ENCODE measurements around the gene PRR20G.

The PRR20G gene

GRCh38 chr3:127255516-127255915 lies 32.3 kb downstream of the PRR20G start:
- no peaks in the 10 kb centered on the region for H3K9me3 ChIP-seq (ENCODE audit: control insufficient read depth in 2 of 2, low read length in 2 of 2)
- H3K4me3 ChIP-seq (ENCODE audit: low read length in 2 of 2): no peak overlapping the region
- H3K27me3 ChIP-seq (ENCODE audit: control insufficient read depth in 1 of 2, insufficient read depth in 2 of 2, low read length in 2 of 2): peaks cover 0 to 3% of the 10 kb centered on the region in 2 donors
- no peak overlapping the region for H3K9ac ChIP-seq (ENCODE audit: low read length in 2 of 2)
- H3K27ac ChIP-seq (ENCODE audit: low read length): no peak overlapping the region
- no peaks in the 10 kb centered on the region for H3K4me1 ChIP-seq (ENCODE audit: control insufficient read depth, insufficient read depth, low read length)
- H3K36me3 ChIP-seq (ENCODE audit: control insufficient read depth in 2 of 2, insufficient read depth in 2 of 2, low read length in 2 of 2): no peaks in the 10 kb centered on the region

DNA sequence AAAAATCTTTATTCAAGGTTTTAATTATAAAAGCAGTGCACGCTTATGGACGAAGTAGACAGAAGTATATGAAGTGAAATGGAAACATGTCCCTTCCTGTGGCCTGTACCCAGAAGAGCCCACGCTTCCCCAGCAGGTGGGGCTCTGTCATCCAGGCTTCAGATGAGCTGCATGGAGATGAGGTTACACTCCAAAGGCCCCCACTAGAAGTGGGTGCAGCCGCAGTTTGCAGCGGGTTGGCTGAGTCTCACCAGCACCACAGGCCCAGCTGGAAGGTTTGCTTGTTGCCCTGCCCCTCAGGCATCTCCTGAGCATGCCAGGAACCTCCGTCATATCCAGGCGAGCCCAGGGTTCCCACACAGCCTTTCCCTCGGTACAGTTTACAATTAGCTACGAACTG lies 33.1 kb downstream of the PRR20G start:
- H3K9me3 ChIP-seq (ENCODE audit: control insufficient read depth in 2 of 2, low read length in 2 of 2): no peaks in the 10 kb centered on the region

DNA sequence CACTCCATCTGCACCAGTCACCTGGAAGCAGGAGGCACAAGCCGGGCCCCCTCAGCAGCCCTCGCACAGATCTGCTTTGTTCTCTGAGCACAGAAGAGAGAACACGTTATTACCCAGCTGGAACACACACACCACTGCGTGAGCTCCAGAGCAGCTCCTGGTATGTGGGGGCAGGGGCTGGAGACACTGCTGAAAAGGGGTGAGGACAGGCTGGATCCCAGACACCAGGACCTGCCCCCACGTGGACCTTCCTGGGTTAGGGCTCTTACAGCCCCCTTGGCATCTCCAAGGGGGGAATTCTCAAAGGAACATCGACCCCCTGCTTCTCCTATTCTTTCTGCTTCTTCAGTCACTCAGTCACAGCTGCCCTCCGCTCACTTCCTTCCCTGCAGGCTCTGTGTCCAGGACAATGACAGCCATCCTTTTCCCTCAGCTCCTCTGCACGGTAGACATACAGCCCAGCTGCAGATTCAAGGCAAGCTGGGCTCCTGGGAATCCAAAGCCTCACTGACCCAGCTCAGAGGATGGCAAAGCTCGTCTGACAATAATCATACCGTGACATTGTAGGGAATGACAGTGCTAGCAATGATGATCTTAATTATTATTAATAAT lies 33.7 kb downstream of the PRR20G start:
- Histone ChIP-seq H3K4me1 (ENCODE audit: control insufficient read depth, insufficient read depth, low read length) (no peaks in the 10 kb centered on the region), H3K4me3 (ENCODE audit: low read length in 2 of 2) (no peak overlapping the region), H3K9me3 (ENCODE audit: control insufficient read depth in 2 of 2, low read length in 2 of 2) (no peaks in the 10 kb centered on the region), H3K27ac (ENCODE audit: low read length) (no peak overlapping the region), H3K27me3 (ENCODE audit: control insufficient read depth in 1 of 2, insufficient read depth in 2 of 2, low read length in 2 of 2) (peaks cover 0 to 3% of the 10 kb centered on the region in 2 donors), H3K9ac (ENCODE audit: low read length in 2 of 2) (no peak overlapping the region), H3K36me3 (ENCODE audit: control insufficient read depth in 2 of 2, insufficient read depth in 2 of 2, low read length in 2 of 2) (no peaks in the 10 kb centered on the region)

More for the DNA sequence above, 33.1 kb downstream of the PRR20G start:
- no peaks in the 10 kb centered on the region for H3K4me1 ChIP-seq (ENCODE audit: control insufficient read depth, insufficient read depth, low read length)
- no peak overlapping the region for H3K9ac ChIP-seq (ENCODE audit: low read length in 2 of 2)
- no peak overlapping the region for H3K4me3 ChIP-seq (ENCODE audit: low read length in 2 of 2)
- H3K27me3 ChIP-seq (ENCODE audit: control insufficient read depth in 1 of 2, insufficient read depth in 2 of 2, low read length in 2 of 2): peaks cover 0 to 3% of the 10 kb centered on the region in 2 donors
- no peak overlapping the region for H3K27ac ChIP-seq (ENCODE audit: low read length)
- no peaks in the 10 kb centered on the region for H3K36me3 ChIP-seq (ENCODE audit: control insufficient read depth in 2 of 2, insufficient read depth in 2 of 2, low read length in 2 of 2)

DNA sequence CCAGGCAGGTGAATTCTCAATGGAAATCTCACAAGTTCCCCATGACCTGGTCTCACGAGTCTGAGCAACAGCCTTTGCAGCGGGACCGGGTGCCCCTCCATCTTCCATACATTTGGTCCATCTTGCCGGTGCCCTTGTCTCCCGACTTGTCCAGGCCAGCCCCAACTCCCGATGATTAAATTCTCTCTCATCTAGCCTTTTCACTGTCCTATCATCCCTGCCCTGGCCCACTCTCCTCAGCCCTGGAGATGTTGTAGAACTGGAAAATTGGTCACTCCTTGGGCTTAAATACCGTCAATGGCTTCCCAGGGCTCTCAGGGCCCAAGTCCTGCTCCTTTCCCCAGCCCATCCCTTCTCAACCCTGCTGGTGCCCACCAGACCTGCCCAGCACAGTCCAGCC lies 34.4 kb downstream of the PRR20G start:
- Histone ChIP-seq H3K27ac (ENCODE audit: low read length) (no peak overlapping the region), H3K27me3 (ENCODE audit: control insufficient read depth in 1 of 2, insufficient read depth in 2 of 2, low read length in 2 of 2) (peaks cover 0 to 3% of the 10 kb centered on the region in 2 donors), H3K36me3 (ENCODE audit: control insufficient read depth in 2 of 2, insufficient read depth in 2 of 2, low read length in 2 of 2) (no peaks in the 10 kb centered on the region), H3K9me3 (ENCODE audit: control insufficient read depth in 2 of 2, low read length in 2 of 2) (no peaks in the 10 kb centered on the region), H3K9ac (ENCODE audit: low read length in 2 of 2) (no peak overlapping the region), H3K4me3 (ENCODE audit: low read length in 2 of 2) (no peak overlapping the region), H3K4me1 (ENCODE audit: control insufficient read depth, insufficient read depth, low read length) (no peaks in the 10 kb centered on the region)

DNA sequence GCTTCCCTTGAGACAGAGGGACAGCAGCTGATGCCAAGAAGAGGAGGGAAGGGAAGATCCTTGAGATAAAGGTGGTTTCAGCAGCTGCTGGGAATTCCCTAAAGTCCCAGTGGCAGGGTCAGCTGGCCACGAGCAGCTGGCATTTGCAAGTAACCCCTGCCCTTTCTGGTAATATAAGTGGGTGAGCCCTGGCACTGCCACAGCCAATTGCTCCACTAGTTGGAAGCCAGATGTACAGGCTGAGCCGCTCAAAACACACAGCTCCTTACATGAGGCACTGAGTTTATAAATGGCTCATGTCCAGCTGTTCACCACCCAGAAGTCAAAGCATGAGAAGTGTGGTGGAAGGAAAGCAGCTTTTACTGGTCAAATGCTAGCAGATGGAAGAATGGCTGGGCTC lies 35.4 kb downstream of the PRR20G start:
- Histone ChIP-seq H3K36me3 (ENCODE audit: control insufficient read depth in 2 of 2, insufficient read depth in 2 of 2, low read length in 2 of 2) (no peaks in the 10 kb centered on the region), H3K4me3 (ENCODE audit: low read length in 2 of 2) (no peak overlapping the region), H3K27me3 (ENCODE audit: control insufficient read depth in 1 of 2, insufficient read depth in 2 of 2, low read length in 2 of 2) (peaks cover 0 to 3% of the 10 kb centered on the region in 2 donors), H3K4me1 (ENCODE audit: control insufficient read depth, insufficient read depth, low read length) (no peaks in the 10 kb centered on the region), H3K9ac (ENCODE audit: low read length in 2 of 2) (no peak overlapping the region), H3K27ac (ENCODE audit: low read length) (no peak overlapping the region), H3K9me3 (ENCODE audit: control insufficient read depth in 2 of 2, low read length in 2 of 2) (no peaks in the 10 kb centered on the region)

DNA sequence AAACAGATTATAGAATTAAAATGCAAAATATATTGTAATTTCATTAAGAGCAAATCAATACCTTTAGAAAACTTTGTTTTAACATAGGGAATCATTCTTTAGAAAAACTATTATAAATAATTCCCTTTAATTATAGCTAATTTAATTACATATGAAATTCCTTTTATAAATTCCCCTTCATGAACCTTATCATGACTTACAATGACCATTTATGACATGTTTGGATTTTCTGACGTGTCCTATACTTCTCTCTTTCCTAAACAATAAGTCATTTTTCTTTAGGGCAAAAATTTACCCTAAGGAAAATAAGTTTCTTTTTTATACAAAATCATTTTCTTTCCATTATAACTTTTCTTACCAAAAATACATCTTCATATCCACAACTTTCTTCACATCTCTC lies 37.8 kb downstream of the PRR20G start:
- Histone ChIP-seq H3K9me3 (ENCODE audit: control insufficient read depth in 2 of 2, low read length in 2 of 2) (peaks cover 2 to 3% of the 10 kb centered on the region in 2 donors), H3K4me1 (ENCODE audit: control insufficient read depth, insufficient read depth, low read length) (no peaks in the 10 kb centered on the region), H3K9ac (ENCODE audit: low read length in 2 of 2) (no peak overlapping the region), H3K36me3 (ENCODE audit: control insufficient read depth in 2 of 2, insufficient read depth in 2 of 2, low read length in 2 of 2) (no peaks in the 10 kb centered on the region), H3K27me3 (ENCODE audit: control insufficient read depth in 1 of 2, insufficient read depth in 2 of 2, low read length in 2 of 2) (peaks cover 0 to 3% of the 10 kb centered on the region in 2 donors), H3K27ac (ENCODE audit: low read length) (no peak overlapping the region), H3K4me3 (ENCODE audit: low read length in 2 of 2) (no peak overlapping the region)

- no peaks in the 10 kb centered on the region for H3K4me1 ChIP-seq (ENCODE audit: control insufficient read depth, insufficient read depth, low read length)
- peaks cover 2 to 3% of the 10 kb centered on the region in 2 donors for H3K9me3 ChIP-seq (ENCODE audit: control insufficient read depth in 2 of 2, low read length in 2 of 2)
- H3K27ac ChIP-seq (ENCODE audit: low read length): no peak overlapping the region
- no peak overlapping the region for H3K4me3 ChIP-seq (ENCODE audit: low read length in 2 of 2)
- H3K9ac ChIP-seq (ENCODE audit: low read length in 2 of 2): no peak overlapping the region
- no peaks in the 10 kb centered on the region for H3K36me3 ChIP-seq (ENCODE audit: control insufficient read depth in 2 of 2, insufficient read depth in 2 of 2, low read length in 2 of 2)
- H3K27me3 ChIP-seq (ENCODE audit: control insufficient read depth in 1 of 2, insufficient read depth in 2 of 2, low read length in 2 of 2): peaks cover 0 to 3% of the 10 kb centered on the region in 2 donors
Observed at GRCh38 chr3:127247292-127247691, 40.6 kb downstream of the PRR20G start.

DNA sequence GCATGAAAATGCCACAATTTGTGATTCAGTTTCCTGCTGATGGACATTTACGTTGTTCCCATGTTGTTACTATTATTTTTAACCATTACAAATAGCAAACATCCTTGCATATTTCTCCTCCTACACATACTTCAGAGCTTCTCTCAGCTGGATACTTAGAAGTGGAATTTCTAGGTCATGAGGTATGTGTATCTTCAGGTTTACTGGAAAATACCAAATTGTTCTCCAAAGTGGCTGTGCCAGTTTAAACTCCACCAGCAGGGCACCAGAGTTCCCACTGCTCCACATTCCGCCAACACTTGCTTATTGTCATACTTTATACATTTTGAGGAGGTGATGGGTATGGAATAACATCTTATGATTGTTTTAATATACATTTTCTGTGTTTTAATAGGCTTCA lies 49.2 kb downstream of the PRR20G start:
- H3K9me3 ChIP-seq (ENCODE audit: control insufficient read depth in 2 of 2, low read length in 2 of 2): peaks cover 3% of the 10 kb centered on the region in 2 donors
- no peak overlapping the region for H3K9ac ChIP-seq (ENCODE audit: low read length in 2 of 2)
- H3K27me3 ChIP-seq (ENCODE audit: control insufficient read depth in 1 of 2, insufficient read depth in 2 of 2, low read length in 2 of 2): peaks cover 1 to 4% of the 10 kb centered on the region in 2 donors
- H3K36me3 ChIP-seq (ENCODE audit: control insufficient read depth in 2 of 2, insufficient read depth in 2 of 2, low read length in 2 of 2): no peaks in the 10 kb centered on the region
- H3K4me1 ChIP-seq (ENCODE audit: control insufficient read depth, insufficient read depth, low read length): no peaks in the 10 kb centered on the region
- H3K4me3 ChIP-seq (ENCODE audit: low read length in 2 of 2): no peak overlapping the region
- H3K27ac ChIP-seq (ENCODE audit: low read length): no peak overlapping the region

DNA sequence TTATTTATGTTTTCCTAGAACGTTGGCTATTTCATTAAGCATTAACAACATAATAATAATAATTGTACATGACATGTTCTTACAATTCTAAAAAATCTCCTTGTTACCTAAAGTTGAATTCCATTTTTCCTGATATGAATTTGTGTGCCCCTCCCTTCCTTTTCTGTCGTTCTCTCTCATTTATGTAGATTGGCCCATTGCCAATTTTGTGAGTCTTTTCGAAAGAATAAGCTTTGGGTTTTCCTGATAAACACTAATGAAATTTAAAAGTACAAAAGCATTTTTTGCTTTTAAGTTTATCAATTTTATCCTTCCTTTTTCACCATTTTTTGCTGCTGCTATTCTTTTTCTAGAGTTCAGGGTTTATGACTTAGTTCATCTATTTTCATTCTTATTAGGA lies 50.0 kb downstream of the PRR20G start:
- Histone ChIP-seq H3K9me3 (ENCODE audit: control insufficient read depth in 2 of 2, low read length in 2 of 2) (peaks cover 3% of the 10 kb centered on the region in 2 donors), H3K36me3 (ENCODE audit: control insufficient read depth in 2 of 2, insufficient read depth in 2 of 2, low read length in 2 of 2) (no peaks in the 10 kb centered on the region), H3K27me3 (ENCODE audit: control insufficient read depth in 1 of 2, insufficient read depth in 2 of 2, low read length in 2 of 2) (peaks cover 3 to 4% of the 10 kb centered on the region in 2 donors), H3K27ac (ENCODE audit: low read length) (no peak overlapping the region), H3K9ac (ENCODE audit: low read length in 2 of 2) (no peak overlapping the region), H3K4me1 (ENCODE audit: control insufficient read depth, insufficient read depth, low read length) (no peaks in the 10 kb centered on the region), H3K4me3 (ENCODE audit: low read length in 2 of 2) (no peak overlapping the region)

- H3K36me3 ChIP-seq (ENCODE audit: control insufficient read depth in 2 of 2, insufficient read depth in 2 of 2, low read length in 2 of 2): no peaks in the 10 kb centered on the region
- H3K9ac ChIP-seq (ENCODE audit: low read length in 2 of 2): no peak overlapping the region
- H3K27me3 ChIP-seq (ENCODE audit: control insufficient read depth in 1 of 2, insufficient read depth in 2 of 2, low read length in 2 of 2): peaks cover 2 to 3% of the 10 kb centered on the region in 2 donors
- no peak overlapping the region for H3K27ac ChIP-seq (ENCODE audit: low read length)
- no peak overlapping the region for H3K4me3 ChIP-seq (ENCODE audit: low read length in 2 of 2)
- peaks cover 4% of the 10 kb centered on the region in 2 donors for H3K9me3 ChIP-seq (ENCODE audit: control insufficient read depth in 2 of 2, low read length in 2 of 2)
- H3K4me1 ChIP-seq (ENCODE audit: control insufficient read depth, insufficient read depth, low read length): no peaks in the 10 kb centered on the region
Observed at GRCh38 chr3:127235706-127236105, 52.1 kb downstream of the PRR20G start.

DNA sequence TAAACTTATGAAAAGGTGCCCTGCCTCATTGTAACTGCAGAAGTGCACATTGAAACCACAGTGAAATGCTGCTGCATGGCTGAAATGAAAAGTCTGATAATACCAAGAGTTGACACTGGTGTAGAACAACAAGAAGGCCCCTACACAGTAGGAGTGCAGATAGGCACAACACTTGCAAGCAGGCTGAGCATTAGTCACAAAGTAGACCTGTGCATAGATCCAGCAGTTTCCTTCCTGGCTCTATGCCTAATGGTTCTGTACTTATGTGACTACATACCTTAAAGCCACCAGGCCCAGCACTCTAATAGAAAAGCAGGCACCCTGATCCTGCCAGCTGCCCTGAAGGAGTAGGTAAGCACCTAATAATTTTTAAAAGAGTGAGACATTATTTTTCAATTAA lies 53.1 kb downstream of the PRR20G start:
- Histone ChIP-seq H3K4me3 (ENCODE audit: low read length in 2 of 2) (no peak overlapping the region), H3K27ac (ENCODE audit: low read length) (no peak overlapping the region), H3K36me3 (ENCODE audit: control insufficient read depth in 2 of 2, insufficient read depth in 2 of 2, low read length in 2 of 2) (no peaks in the 10 kb centered on the region), H3K9me3 (ENCODE audit: control insufficient read depth in 2 of 2, low read length in 2 of 2) (peaks cover 4 to 6% of the 10 kb centered on the region in 2 donors), H3K4me1 (ENCODE audit: control insufficient read depth, insufficient read depth, low read length) (no peaks in the 10 kb centered on the region), H3K27me3 (ENCODE audit: control insufficient read depth in 1 of 2, insufficient read depth in 2 of 2, low read length in 2 of 2) (peaks cover 0 to 3% of the 10 kb centered on the region in 2 donors), H3K9ac (ENCODE audit: low read length in 2 of 2) (no peak overlapping the region)
